ENCODE data around the gene NRP1.
"Not testable (repeated sequence)": the region's sequence is repeated elsewhere in the genome, so short reads cannot be mapped to it uniquely, and the experiment has no call there.

Gene NRP1

GRCh38 chr10:33334153-33334804, at the start of gene NRP1:
Gene NRP1 (minus strand): TSS chr10:33334667. CDS start chr10:33334382, 285 bp downstream.
- peak; percentile 40 for DNase-seq (ENCODE audit: low spot score)

GRCh38 chr10:33384201-33384600, 49.7 kb upstream of the NRP1 start:
- not testable (repeated sequence) for DNase-seq (ENCODE audit: low spot score)

DNA sequence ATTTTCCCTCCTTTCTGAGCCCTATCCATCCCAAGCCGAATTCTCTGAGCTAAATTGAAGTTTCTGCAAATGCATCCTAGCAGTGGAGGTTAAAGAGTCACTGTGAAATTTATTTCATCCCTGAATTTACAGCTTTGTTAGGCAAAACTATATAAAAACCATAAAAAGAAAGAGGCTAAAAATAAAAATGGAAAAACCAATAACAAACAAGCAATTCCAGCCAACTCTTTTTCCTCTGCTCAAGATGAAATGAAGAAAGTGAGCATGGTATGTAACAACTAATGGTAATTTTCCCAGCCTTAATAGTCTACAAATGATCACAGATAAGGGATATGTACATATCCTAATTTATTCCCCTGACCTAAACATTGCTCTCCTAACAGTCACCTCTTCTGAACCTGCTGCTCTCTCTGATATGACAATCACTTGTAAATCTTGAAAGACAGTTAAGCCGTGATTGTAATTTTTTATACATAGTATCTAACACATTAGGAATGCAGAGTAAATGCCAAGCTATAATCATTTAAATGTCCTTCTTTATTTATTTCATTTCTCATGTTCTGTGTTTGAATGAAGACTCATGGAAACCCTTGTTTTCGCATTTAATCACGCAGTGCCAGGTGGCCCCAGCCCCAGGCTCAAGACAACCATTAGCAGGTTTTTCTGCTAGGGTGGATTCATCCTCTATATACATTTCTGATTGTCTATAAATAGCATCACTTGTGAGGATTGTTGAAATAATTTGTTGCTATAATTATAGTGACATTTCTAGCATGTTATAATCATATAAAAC, 48.6 kb upstream of the NRP1 start:
- no peak for DNase-seq (ENCODE audit: low spot score)

- DNase-seq (ENCODE audit: low spot score), result no peak
Measured at GRCh38 chr10:33382216-33382600, 47.7 kb upstream of the NRP1 start.

DNA sequence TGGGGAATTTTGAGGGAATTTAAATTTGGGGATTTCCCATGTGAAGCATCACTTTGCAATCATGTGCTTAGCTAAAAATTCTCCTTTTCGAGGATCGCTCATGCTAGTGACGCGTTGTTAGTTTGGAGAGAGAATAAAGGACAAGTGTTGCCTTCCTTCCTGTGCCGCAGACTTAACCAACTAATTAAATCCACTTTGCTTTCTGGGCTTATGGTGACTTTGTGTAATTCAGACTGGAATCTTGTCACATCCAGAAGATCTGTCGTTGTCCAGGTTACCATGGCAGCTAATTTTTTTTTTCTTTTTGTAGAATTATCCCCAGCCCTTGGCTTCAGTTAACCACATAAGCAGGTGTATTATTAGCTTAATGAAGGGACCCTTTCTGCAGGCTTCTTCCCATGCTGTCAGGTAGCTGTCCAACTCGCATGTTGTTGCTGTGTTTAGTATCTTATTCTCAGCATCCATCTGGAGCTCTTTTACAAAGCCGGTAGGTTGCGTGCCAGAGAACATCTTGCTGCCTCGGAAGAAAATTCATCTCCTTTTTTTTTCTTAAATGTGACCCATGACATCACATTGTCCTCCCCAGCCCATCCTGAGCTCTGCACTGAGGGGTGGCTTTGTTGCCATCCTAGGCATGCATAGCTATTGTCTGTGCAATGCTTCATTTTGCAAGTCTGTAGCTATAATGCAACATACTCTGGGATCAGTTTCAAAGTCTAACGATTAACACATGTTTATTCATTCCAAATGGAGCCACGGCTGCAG, 47.2 kb upstream of the NRP1 start:
- DNase-seq (ENCODE audit: low spot score), result no peak

DNA sequence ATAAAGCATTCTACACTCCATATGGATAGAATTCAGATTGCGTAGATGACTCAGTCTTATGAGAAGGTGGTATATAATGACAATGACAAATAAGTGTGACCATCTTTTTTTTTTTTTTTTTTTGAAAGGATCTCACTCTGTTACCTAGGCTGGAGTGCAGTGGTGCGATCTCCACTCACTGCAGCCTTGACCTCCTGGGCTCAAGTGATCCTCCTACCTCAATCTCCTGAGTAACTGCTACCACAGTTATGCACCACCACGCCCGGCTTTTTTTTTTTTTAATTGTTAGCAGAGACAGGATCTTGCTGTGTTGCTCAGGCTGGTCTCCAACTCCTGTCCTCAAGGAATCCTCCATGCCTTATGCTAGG, 43.2 kb upstream of the NRP1 start:
- peak; percentile 73 for DNase-seq (ENCODE audit: low spot score)

DNA sequence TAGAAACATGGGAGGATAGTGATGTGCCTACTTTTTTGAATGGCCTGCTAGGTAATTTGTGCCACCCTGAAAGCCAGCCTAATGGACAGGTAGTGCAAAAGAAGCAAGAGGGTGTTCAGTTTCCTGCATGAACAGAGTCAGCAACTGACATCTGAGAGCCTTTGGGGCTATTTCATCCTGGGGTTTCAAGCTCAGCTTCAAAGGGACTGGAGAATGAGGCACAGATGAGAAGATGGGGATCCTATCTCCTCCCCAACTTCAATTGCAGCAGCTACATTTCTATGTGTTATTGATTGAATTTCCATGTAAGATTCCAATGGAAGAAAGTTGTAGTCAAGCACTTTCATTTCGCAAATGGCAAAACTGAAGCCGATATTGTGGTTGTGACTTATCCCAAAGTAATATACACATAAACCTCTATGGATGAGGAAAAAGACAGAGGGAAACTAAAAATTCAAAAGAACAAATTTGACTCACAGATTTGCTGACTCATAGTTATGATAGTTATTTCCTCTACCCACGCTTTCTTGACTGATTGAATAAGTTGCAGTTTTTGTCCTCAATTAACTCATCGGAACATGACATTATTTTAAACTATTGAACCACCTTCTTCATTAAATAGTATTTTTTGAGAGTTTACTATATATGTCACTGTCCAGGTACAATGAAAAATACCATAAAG, 42.6 kb upstream of the NRP1 start:
- DNase-seq (ENCODE audit: low spot score), result peak; percentile 65

DNA sequence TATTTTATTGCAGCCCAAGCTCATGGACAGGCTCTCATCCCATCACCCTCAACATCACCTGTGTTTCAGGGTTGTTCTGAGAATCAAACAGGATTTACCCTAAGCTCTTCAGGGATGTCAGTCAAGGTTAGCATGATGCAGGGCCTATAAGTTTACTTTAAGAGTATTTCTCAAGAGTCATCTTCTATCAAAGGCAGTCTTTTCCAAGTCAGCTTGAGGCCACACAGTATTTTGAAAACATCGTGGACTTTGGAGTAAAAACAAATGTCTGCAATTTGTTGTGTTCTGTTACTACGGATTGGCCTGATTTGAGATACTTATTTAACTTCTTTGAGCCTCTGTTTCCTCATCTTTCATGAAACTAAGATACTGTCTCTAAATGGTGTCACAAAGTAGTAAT, 42.0 kb upstream of the NRP1 start:
- no peak for DNase-seq (ENCODE audit: low spot score)

DNA sequence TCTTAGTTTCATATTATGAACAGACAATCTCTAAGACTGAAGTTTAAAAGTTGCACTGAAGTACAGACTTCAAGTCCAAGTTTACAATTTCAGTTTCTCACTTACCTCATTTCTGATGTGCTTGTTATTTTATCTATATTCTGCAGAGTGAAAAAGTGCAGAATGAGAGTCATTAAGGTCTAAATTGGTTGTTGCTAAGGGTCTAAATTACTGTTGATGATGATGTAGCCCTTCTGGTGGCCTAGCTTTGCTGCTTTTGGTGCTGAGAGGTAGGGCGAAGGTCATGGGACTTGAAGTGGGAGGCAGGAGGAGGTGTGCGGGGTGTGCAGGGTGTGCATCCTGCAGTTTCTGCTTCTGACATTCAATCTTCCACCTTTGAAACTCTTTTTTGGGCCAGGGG, 38.8 kb upstream of the NRP1 start:
- no peak for DNase-seq (ENCODE audit: low spot score)

DNA sequence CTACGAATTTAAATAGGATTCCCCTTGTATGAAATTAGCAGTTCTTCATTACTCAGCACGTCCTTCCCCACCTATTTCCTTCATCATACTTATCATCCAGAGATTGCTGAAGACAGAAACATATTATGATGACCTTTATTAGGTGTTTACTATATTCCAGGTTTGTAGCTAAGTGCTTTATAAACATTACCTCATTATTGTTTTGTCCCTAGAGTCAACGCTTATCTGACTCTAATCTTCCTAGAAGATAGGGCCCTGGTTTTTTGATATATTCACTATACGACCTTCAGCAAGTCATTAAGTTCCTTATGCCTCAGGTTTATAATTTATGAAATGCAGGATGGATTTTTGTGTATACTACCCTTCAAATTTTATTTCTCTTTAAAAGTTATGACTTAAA, 36.8 kb upstream of the NRP1 start:
- DNase-seq (ENCODE audit: low spot score), result no peak

DNA sequence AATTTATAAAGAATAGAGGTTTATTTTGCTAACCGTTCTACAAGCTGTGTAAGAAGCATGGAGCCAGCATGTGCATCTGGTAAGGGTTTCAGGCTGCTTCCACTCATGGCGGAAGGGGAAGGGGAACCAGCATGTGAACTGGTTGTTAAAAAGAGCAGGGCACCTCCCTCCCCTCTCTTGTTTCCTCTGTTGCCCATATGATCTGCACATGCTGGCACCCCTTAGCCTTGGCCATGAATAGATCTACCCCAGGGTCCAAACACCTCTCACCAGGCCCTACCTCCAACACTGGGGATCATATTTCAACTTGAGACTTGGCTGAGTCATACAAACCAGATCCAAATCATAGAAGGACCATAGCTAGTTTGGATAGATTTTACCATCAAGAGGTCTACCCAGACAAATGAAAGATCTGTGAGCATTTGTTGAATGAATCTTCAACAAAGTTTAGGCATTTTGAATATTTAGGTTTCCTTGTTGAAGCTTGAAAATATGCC, 36.0 kb upstream of the NRP1 start:
- no peak for DNase-seq (ENCODE audit: low spot score)

DNA sequence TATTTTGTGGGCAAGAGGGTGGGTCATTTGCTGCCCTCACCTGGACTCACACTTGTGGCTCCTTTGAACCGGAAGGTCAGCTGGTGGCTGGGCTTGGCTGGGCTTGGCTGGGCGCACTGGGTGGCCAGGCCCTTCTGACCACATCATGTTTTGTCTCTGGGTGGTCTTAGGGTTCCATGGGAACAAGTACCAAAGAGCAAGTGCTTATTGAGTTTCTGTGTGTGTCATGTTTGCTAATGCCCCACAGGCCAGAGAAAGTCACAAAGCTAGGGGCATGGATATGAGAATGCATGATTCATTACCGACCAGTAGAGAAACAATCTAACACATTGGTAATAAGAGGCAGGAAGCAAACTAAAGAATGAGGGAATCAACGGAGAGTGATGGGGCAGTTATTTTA, 33.6 kb upstream of the NRP1 start:
- DNase-seq (ENCODE audit: low spot score), result no peak

GRCh38 chr10:33365871-33366411, 31.5 kb upstream of the NRP1 start:
- DNase-seq (ENCODE audit: low spot score), result peak; percentile 99

DNA sequence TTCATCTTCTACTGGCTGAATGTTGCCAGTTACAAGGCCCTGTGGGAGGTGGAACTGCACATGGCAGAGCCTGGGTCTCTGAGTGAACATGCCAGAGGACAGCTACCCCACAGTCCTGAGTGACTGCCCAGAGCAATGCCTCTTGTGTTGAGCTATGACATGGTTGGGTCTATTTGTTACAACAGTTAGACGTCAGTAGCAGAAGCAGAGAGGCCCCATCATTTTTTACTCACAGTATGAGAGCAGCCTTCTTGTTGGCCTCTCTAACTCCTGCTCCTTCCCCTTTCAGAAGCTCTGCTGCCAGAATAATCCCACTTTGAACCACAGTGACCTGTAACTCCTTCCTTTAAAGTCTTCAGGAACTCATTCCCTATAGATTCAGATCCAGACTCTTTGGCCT, 30.8 kb upstream of the NRP1 start:
- DNase-seq (ENCODE audit: low spot score), result no peak

- no peak for DNase-seq (ENCODE audit: low spot score)
Measured at GRCh38 chr10:33363106-33363505, 28.6 kb upstream of the NRP1 start.

- DNase-seq (ENCODE audit: low spot score), result no peak
Measured at GRCh38 chr10:33358016-33358415, 23.5 kb upstream of the NRP1 start.

- peak; percentile 64 for DNase-seq (ENCODE audit: low spot score)
Measured at GRCh38 chr10:33355274-33355673, 20.8 kb upstream of the NRP1 start.

GRCh38 chr10:33353853-33354252, 19.4 kb upstream of the NRP1 start:
- peak; percentile 49 for DNase-seq (ENCODE audit: low spot score)

GRCh38 chr10:33353334-33353733, 18.9 kb upstream of the NRP1 start:
- DNase-seq (ENCODE audit: low spot score), result no peak

DNA sequence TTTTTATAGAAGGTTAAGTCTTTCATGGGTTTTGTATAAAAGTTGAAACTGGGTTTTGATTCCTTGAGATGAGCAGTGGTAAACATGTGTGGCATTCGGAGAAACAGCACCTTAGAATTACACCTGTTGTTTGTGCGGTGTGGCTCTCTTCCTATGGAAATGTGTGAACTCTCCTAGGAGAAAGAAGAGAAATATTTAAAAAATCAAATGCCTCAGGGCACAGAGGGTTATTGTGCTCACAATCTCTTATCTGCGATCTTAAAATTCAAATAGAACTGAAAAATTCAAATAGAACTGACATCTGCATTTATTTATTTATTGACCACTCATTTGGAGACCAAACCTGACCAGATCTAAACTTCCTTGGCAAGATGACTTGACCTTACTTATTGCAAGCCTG, 18.1 kb upstream of the NRP1 start:
- no peak for DNase-seq (ENCODE audit: low spot score)

DNA sequence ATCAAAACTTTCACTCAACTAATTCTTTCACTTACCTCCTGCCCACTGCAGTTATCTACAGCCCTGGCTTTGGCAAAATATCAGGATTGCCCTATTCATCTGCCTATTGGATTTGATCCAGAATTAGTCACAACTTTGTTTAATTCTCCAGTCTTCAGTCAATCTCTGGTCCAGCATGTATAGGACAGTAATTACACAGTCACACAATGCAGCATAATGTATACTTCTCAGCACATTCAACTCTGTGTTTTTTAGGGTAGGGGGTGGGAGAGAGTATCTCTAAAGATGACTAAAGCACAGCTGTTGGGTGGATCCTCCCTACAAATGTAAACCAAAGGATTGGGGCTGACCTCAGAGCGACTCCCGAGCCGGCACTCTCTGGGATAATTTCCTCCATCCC, 17.7 kb upstream of the NRP1 start:
- DNase-seq (ENCODE audit: low spot score), result peak; percentile 45

GRCh38 chr10:33350041-33350440, 15.6 kb upstream of the NRP1 start:
- no peak for DNase-seq (ENCODE audit: low spot score)
